SK-N-SH treated with all-trans-retinoic acid at 6 μM for 48 hours (cell line): ENCODE results near the gene EDAR.

Experiments used
- ATAC-seq: fragments of 200-7000 bp; cut with Tn5 transposase; 3 replicates; pipeline ENCODE4 v1.9.1; 2020; ENCODE audit warnings: mild to moderate bottlenecking, moderate library complexity
- ARNTL ChIP-seq: fragments of 450-650 bp; formaldehyde crosslinking; IDR thresholded peaks from 2 replicates; pipeline ENCODE4 v1.5.0; 2020; ENCODE audit warnings: low read depth, mild to moderate bottlenecking, moderate library complexity, borderline replicate concordance
- BACH2 ChIP-seq: fragments of 250-450 bp; sonication (Bioruptor Pico); IDR thresholded peaks from 2 replicates; pipeline ENCODE4 v1.9.0; 2021; ENCODE audit warnings: mild to moderate bottlenecking, borderline replicate concordance
- CREB5 ChIP-seq: fragments of 250-450 bp; sonication (Bioruptor Pico); IDR thresholded peaks from 2 replicates; pipeline ENCODE4 v1.5.1; 2020; ENCODE audit warnings: low read depth, mild to moderate bottlenecking, moderate library complexity
- CSDC2 ChIP-seq: fragments of 250-450 bp; sonication (Bioruptor Pico); IDR thresholded peaks from 2 replicates; pipeline ENCODE4 v1.5.0; 2020; ENCODE audit warnings: mild to moderate bottlenecking, moderate library complexity
- CSRNP3 ChIP-seq: fragments of 250-450 bp; sonication (Bioruptor Pico); IDR thresholded peaks from 2 replicates; pipeline ENCODE4 v1.5.1; 2021; ENCODE audit warnings: mild to moderate bottlenecking, moderate library complexity
- GLIS3 ChIP-seq: fragments of 250-450 bp; sonication (Bioruptor Pico); IDR thresholded peaks from 2 replicates; pipeline ENCODE4 v1.5.0; 2020; ENCODE audit warnings: mild to moderate bottlenecking, moderate library complexity
- PPARA ChIP-seq: fragments of 250-450 bp; sonication (Bioruptor Pico); IDR thresholded peaks from 2 replicates; pipeline ENCODE4 v1.5.0; 2020; ENCODE audit warnings: mild to moderate bottlenecking, borderline replicate concordance
- RARB ChIP-seq: fragments of 250-450 bp; sonication (Bioruptor Pico); IDR thresholded peaks from 2 replicates; pipeline ENCODE4 v1.8.0; 2021; ENCODE audit warnings: mild to moderate bottlenecking, moderate library complexity
- SNAI2 ChIP-seq: fragments of 250-450 bp; sonication (Bioruptor Pico); IDR thresholded peaks from 2 replicates; pipeline ENCODE4 v1.5.0; 2020; ENCODE audit warnings: mild to moderate bottlenecking, moderate library complexity
- TCF4 ChIP-seq: fragments of 250-450 bp; sonication (Bioruptor Pico); IDR thresholded peaks from 2 replicates; pipeline ENCODE4 v1.8.0; 2021; ENCODE audit warnings: mild to moderate bottlenecking, moderate library complexity, borderline replicate concordance
- TOX ChIP-seq: fragments of 250-450 bp; sonication (Bioruptor Pico); IDR thresholded peaks from 2 replicates; pipeline ENCODE4 v1.8.0; 2021; ENCODE audit warnings: mild to moderate bottlenecking, moderate library complexity, borderline replicate concordance
- ZC3H10 ChIP-seq: fragments of 250-450 bp; sonication (Bioruptor Pico); IDR thresholded peaks from 2 replicates; pipeline ENCODE4 v1.5.1; 2021; ENCODE audit warnings: mild to moderate bottlenecking, moderate library complexity
- ZNF70 ChIP-seq: fragments of 450-650 bp; formaldehyde crosslinking; IDR thresholded peaks from 2 replicates; pipeline ENCODE4 v1.5.0; 2020; ENCODE audit warnings: mild to moderate bottlenecking, moderate library complexity
- ZNF8 ChIP-seq: fragments of 450-650 bp; formaldehyde crosslinking; IDR thresholded peaks from 2 replicates; pipeline ENCODE4 v1.5.0; 2020; ENCODE audit warnings: mild to moderate bottlenecking, moderate library complexity
- TF ChIP-seq, protein P1 (sequence below): fragments of 250-450 bp; sonication (Bioruptor Pico); IDR thresholded peaks from 2 replicates; pipeline ENCODE4 v1.5.0; 2020; ENCODE audit warnings: mild to moderate bottlenecking, moderate library complexity
- TF ChIP-seq, protein P2 (sequence below): fragments of 250-450 bp; sonication (Bioruptor Pico); IDR thresholded peaks from 2 replicates; pipeline ENCODE4 v1.8.0; 2020; ENCODE audit warnings: mild to moderate bottlenecking, moderate library complexity, borderline replicate concordance
- TF ChIP-seq, protein P3 (sequence below): fragments of 250-450 bp; sonication (Bioruptor Pico); IDR thresholded peaks from 2 replicates; pipeline ENCODE4 v1.8.0; 2021; ENCODE audit warnings: low read depth, mild to moderate bottlenecking, moderate library complexity, borderline replicate concordance

EDAR gene

DNA sequence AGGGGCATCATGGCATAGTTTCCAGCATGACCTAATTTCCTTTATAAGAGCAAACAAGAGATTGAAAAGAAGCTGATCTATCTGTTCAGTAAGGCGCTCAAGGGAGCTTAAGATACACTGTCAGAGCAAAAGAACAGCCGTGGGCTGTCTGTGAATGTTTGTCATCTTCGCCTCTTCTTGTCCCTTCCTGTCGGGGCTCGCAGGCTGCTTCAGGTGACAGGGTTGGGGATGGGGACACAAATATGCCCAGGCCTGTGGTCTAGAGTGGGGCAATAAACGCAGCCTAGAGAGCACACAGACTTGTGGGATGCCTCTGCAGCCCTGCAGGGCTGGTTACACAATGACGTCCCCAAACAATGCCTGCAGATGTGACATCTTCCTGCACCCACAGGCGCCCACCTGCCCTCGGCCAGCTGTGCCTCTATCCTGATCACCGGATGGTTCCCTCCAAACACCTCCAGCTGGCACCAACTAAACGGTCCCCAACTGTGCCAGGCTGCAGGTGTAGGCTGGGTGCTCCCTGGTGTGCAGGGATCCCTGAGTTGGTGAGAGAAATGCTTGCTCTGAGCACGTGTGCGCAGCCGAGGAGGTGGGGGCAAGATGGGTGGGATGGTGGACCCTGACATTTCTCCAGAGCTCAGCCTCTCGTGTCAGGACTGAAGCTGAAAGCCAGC lies 72.8 kb downstream of the EDAR start (continued):
- TF ChIP-seq CREB5 (CRISPR knock-in tag): no peak
- TF ChIP-seq TOX (CRISPR knock-in tag): no peak
- TF ChIP-seq GLIS3 (CRISPR knock-in tag): no peak

- TF ChIP-seq ARNTL (CRISPR knock-in tag) (no peak), PPARA (CRISPR knock-in tag) (no peak), CSRNP3 (CRISPR knock-in tag) (no peak), ZNF70 (no peak), GLIS3 (CRISPR knock-in tag) (no peak), CSDC2 (CRISPR knock-in tag) (no peak), ZNF8 (CRISPR knock-in tag) (no peak), ZC3H10 (CRISPR knock-in tag) (no peak), BACH2 (CRISPR knock-in tag) (no peak), RARB (CRISPR knock-in tag) (no peak)
- TF ChIP-seq, protein P1, sequence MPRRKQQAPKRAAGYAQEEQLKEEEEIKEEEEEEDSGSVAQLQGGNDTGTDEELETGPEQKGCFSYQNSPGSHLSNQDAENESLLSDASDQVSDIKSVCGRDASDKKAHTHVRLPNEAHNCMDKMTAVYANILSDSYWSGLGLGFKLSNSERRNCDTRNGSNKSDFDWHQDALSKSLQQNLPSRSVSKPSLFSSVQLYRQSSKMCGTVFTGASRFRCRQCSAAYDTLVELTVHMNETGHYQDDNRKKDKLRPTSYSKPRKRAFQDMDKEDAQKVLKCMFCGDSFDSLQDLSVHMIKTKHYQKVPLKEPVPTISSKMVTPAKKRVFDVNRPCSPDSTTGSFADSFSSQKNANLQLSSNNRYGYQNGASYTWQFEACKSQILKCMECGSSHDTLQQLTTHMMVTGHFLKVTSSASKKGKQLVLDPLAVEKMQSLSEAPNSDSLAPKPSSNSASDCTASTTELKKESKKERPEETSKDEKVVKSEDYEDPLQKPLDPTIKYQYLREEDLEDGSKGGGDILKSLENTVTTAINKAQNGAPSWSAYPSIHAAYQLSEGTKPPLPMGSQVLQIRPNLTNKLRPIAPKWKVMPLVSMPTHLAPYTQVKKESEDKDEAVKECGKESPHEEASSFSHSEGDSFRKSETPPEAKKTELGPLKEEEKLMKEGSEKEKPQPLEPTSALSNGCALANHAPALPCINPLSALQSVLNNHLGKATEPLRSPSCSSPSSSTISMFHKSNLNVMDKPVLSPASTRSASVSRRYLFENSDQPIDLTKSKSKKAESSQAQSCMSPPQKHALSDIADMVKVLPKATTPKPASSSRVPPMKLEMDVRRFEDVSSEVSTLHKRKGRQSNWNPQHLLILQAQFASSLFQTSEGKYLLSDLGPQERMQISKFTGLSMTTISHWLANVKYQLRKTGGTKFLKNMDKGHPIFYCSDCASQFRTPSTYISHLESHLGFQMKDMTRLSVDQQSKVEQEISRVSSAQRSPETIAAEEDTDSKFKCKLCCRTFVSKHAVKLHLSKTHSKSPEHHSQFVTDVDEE (CRISPR knock-in tag): no peak
- TF ChIP-seq, protein P2, sequence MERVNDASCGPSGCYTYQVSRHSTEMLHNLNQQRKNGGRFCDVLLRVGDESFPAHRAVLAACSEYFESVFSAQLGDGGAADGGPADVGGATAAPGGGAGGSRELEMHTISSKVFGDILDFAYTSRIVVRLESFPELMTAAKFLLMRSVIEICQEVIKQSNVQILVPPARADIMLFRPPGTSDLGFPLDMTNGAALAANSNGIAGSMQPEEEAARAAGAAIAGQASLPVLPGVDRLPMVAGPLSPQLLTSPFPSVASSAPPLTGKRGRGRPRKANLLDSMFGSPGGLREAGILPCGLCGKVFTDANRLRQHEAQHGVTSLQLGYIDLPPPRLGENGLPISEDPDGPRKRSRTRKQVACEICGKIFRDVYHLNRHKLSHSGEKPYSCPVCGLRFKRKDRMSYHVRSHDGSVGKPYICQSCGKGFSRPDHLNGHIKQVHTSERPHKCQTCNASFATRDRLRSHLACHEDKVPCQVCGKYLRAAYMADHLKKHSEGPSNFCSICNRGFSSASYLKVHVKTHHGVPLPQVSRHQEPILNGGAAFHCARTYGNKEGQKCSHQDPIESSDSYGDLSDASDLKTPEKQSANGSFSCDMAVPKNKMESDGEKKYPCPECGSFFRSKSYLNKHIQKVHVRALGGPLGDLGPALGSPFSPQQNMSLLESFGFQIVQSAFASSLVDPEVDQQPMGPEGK (CRISPR knock-in tag): no peak
- no peak for ATAC-seq
Measured at GRCh38 chr2:108912629-108912902, 76.5 kb downstream of the EDAR start.

- no peak for ATAC-seq
- TF ChIP-seq, protein P2 (CRISPR knock-in tag): no peak
- TF ChIP-seq BACH2 (CRISPR knock-in tag) (no peak), TOX (CRISPR knock-in tag) (no peak), CSRNP3 (CRISPR knock-in tag) (no peak), ZNF70 (no peak), TCF4 (no peak), SNAI2 (CRISPR knock-in tag) (no peak), GLIS3 (CRISPR knock-in tag) (no peak), CREB5 (CRISPR knock-in tag) (no peak)
- TF ChIP-seq, protein P3, sequence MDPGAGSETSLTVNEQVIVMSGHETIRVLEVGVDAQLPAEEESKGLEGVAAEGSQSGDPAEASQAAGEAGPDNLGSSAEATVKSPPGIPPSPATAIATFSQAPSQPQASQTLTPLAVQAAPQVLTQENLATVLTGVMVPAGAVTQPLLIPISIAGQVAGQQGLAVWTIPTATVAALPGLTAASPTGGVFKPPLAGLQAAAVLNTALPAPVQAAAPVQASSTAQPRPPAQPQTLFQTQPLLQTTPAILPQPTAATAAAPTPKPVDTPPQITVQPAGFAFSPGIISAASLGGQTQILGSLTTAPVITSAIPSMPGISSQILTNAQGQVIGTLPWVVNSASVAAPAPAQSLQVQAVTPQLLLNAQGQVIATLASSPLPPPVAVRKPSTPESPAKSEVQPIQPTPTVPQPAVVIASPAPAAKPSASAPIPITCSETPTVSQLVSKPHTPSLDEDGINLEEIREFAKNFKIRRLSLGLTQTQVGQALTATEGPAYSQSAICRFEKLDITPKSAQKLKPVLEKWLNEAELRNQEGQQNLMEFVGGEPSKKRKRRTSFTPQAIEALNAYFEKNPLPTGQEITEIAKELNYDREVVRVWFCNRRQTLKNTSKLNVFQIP (CRISPR knock-in tag): no peak
- TF ChIP-seq, protein P1 (CRISPR knock-in tag): no peak
Measured at GRCh38 chr2:108911807-108912628, 77.0 kb downstream of the EDAR start.
